NCI-H460 (cell line): Measurements from ENCODE around the gene GRIA1. TPM values are rescaled to one million over a fixed set of nuclear protein-coding genes. Genes with fewer than 3 reads are reported as not detected.

Experiments used
- DNase-seq: peaks from one replicate; pipeline ENCODE4 v3.0.0-alpha.2; 2016; ENCODE audit warnings: low read depth; ENCODE audit errors: extremely low read depth
- total RNA-seq: library from RNA; depleted of rRNA; stranded (reverse); fragments of >200 nt; shearing (Covaris generic); gene quantifications from 2 replicates; pipeline ENCODE4 v1.2.3, GENCODE V29; 2014

The GRIA1 gene
- total RNA-seq, 1 experiment from 2014 or later, result not detected

DNA sequence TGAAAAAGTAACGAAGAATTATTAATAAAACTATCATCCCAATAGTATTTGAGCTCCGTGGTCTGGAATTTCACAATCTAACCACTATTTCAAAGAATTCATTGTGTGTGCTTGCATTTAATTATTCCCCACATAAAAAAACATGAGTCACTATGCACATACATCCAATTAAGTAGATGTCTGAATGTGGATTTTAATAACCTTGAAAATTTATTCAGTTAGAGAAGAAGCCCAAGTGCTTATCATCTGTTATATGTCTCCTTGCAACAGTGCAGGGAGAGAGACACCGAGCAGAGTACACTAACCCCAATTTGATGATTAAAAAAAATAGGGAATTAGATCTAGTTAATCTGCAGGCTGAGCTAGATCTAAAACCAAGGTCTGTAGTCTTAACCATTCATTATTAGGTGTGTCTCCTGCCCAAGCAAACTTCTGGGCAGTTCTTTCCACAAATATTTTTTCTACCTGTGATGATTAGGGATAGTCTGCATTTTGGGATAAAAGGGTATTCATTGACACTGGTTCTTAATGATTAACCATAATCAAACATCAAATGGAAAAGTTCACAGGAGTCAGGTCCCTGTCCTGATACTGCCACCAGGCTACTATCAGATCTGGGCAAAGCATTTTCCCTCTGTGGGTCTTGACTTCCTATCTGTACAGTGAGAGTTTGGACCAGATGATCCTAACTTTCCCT, 164.2 kb downstream of the GRIA1 start:
- no peak for DNase-seq

DNA sequence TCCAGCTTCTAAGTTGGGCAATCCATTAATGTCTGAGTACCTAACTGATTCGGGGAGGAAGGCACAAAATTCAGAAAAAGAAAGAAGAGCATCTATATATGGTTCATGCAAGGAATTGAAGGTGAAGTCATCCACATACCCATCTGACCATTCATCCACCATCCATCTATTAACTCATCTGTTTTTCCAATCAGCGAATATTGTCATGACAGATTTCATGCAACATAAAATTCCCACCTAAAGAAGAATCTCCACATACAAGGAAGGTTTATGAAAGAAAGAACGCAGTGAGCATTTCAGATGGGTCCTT, 164.7 kb downstream of the GRIA1 start:
- DNase-seq, result no peak

DNA sequence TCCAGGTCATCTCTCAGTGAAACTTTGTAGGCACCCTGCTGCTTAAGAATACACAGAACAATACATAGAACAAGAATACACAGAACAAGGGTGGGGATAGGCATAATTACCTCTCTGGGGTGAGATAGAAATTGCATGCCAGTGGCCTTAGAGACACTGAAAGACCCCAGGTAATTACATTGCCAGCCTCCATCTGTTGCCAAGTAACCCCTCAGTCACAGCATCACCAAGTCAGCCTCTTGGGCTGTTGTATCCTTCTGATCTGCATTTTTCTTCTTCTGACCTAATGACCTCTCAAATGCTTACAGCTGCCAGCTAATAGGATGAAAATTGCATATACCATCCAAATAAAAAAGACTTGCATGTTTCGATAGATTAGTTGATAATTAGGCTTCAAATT, 167.7 kb downstream of the GRIA1 start:
- DNase-seq, result no peak

DNA sequence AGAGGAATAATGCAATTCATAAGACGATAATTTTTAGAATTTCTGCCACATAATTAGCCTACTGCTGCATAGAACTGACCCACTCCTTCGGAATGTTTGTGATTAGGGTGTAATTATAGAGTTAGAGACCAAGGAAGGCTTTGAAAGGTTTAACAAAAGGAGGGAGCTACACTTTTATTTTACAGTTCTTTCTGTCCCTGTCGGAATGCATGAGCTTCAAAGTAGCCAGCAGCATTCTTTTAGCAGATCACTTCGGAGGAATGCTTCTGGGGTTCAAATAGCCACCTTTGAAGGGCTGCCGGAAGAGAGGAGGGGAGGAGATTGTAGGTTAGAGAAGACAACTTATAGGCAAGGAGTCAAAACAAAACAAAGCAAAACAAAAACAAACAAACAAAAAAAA, 168.1 kb downstream of the GRIA1 start:
- DNase-seq, result no peak

DNA sequence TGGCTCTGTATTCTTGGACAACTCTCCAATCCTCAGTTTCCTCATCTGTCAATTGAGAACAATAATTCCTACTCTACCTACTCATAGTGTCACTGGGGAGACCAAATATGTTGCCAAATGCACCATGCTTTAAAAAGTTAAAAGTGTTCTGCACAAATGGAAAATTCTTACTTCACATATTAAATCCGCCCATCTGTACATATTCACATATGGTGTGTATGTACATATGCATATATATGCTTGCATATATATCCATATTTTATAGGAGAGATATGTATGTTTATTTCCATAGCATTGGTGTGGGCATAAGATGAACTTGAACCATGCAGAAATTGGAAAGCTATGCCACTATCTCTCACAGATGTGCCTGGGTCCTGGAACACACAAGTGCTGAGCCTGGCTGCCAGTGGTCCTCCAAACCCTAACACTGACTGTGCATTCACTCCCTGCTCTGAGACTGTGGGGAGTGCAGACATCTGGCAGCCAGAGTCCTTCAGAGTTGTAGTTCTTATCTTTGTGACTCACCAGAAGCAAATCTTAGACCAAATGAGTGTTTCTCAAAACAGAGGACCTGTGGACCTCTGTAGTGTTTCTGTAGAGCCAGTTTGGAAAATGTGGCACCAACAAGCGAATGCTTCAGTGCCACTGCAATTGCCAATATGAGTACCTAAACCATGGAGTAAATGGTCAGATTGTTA, 168.7 kb downstream of the GRIA1 start:
- DNase-seq, result no peak

DNA sequence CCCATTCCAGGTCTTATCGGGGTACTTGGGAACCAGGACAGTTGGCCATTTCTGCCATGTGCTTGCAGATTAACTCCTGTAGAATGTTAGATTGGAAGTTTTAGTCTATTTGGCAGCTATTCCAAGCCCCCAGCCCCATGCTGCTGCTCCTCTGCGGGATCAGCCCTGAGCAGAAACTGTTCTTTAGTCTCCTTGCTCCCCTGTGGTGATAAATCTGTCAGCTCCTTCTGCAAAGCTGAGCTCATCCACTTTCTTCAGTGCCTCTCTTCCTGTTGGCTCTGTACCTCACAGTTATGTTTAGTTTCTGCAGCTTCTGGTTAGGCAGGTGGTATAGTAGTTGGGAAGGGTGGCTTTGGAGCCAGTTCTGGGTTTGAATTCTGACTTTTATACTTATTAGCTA, 170.4 kb downstream of the GRIA1 start:
- DNase-seq, result no peak

DNA sequence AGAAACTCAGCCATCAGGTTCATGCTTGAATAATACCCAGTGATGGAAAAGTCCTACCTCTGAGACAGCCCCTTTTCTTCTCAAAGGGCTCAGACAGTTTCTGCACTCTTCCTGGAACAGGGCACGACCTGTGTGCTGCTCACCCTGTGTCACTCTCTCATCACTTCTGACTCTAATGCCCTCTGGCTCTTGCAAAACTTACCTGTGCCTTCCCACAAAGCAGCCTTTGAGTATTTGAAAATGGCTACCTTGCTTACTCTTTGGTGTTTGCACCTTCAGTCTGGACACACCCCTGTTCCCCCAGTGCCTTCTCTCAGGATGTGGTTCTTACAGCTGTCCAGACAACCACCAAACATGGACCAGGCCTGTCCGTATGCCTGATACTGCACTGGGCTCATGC, 171.4 kb downstream of the GRIA1 start:
- DNase-seq, result no peak

DNA sequence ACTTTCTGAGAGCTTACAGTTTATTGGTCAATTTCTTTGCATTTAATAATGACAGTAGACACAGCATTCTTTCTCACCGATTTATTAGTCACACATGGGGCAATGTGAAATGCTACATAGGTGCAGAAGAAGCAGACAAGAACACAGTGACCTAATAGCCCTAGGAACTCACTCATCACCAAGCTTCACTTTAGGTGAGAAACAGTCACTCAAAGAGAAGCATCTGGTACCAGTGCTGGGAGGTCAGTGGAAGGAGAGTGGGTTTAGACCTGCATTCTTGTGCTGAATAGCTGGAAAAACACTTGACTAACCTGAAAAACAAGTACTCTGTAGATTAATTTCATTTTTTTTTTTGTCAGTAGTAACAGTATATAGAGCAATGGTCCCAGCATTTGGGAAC, 179.6 kb downstream of the GRIA1 start:
- no peak for DNase-seq

DNA sequence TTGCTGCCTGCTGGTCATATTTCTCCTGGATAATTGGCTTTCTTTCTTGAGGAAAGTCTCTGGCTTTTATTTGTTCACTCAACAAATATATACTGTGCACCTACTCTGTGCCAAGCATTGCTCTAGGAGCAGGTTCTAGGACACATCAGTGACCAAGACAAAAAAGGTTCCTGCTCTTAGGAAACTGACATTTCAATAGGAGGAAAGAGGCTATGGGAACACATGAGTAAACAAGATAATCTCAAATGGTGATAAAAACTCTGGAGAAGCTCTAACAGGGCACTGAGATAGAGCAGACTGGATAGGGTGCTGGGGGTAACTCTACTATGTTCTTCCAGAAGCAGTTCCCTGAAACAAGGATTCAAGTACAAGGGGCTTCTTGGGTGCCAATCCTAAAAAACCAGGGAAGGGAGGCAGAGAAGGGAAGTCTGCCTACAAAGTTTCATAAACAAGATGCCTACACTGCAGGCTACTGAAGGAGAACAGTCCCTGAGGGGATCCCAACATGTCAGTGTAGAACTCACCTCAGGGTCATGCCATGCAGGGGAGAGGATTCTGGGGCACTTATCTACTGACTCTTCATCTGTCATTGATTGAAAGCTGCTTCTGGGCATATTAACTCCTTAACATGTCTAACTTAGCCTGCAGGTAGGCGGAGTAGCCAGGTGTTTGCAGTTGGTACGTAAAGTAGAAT, 181.3 kb downstream of the GRIA1 start:
- no peak for DNase-seq

DNA sequence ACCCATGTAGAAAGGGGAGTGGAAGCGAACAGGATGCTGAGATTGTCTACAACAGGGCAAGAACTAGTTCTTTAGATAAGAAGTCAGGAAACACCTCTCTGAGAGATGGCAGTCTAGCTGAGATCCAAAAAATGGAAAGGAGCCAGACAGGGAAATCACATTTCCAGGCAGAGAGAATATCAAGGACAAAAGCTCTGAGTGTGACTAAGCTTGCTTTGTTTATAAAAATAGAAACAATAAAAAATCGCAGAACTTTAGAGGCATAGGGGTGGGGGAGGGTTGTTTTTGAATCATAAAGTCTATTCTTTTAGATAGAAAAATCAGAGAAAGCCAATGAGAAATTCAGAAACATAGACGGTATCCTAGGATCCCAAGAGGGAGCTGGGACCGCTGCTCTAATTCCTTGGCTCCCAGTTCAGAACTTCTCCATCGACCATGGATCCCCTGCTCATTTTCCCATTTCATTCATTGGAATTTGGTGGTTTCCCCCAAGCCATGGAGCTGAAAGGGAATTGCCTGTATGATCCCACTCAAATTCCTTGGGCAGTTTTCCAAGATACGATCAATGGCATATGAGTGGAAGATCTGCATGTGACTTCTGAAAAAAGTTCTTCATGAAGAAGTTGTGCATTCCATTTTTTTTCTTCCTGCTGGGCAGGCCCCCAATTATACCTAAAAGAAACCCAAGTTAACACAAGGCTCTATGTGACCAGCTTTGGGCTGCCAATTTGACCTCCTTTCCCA, 182.0 kb downstream of the GRIA1 start:
- DNase-seq, result no peak

DNA sequence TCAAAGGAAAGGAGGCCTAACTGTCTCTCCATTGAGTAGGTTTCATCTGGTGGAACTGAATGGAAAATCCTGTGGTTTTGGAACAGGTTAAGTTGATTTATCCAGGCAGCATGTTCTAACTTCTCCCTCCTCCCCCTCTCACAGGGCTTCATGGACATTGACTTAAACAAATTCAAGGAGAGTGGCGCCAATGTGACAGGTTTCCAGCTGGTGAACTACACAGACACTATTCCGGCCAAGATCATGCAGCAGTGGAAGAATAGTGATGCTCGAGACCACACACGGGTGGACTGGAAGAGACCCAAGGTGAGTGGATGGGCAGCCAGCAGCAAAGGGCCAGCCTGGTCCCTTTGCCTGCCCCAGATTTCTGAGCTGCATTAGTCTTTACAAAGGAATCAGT, 183.9 kb downstream of the GRIA1 start:
- no peak for DNase-seq

DNA sequence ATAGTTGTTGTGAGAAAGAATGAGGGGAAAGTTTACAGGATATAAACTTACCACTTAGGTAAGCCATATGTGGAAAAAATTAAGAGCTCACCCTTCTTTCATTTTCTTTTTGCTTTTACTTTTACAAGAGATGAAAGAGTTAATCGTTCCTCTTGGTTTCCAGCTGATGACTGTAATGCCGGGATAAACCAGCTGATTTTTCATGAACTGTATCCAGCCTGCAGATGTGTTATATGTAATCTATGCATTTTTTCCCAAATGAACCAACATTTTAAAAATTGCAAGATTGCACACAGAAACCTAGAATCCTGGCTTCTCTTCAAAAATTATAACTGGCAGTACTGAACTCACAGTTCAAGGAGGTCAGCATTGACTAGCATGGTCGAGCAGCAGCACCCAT, 185.9 kb downstream of the GRIA1 start:
- no peak for DNase-seq

DNA sequence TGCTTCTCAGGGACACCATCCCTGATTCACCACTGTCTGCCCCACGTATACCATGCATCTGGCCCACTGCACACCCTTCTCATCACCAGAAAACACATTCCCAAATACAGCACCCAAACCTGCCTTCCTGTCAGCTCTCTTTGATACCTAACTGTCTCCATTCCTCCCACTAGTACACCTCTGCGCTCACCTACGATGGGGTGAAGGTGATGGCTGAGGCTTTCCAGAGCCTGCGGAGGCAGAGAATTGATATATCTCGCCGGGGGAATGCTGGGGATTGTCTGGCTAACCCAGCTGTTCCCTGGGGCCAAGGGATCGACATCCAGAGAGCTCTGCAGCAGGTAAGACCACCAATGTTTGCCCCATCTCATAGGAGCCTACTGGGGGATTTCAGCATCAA, 186.4 kb downstream of the GRIA1 start:
- no peak for DNase-seq

DNA sequence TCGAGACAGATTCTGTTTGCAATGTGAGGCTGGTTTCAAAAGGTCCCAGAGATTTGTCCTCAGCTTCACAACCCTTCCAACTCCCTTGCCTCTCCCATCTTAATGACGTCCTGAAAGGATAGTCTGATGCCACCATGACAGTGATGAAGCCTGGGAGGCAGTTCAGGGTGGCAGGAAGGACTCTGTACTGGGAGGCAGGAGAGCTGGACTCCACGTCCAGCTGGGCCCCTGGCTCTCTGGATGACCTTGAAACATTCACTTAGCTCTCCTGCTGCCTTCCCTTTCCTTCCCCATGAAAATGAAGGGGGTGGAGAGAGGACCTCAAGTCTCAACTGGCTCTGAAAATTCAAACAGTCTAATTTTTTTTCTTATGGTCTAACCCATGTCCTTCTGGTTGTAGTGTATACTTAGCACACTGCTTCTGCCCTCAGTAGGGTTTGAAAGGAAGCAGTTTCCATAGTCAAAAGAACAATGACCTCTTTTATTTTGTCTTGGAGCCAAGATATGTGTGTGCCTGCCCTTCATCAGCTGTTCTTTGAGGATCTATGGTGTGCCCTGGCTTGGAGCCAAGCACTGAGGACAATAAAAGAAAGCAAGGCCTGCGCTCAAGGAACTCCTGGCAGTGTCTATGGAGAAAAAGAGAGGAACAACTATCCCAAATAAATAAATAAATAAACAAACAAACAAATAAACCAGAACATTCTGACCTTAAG, 188.3 kb downstream of the GRIA1 start:
- DNase-seq, result no peak

DNA sequence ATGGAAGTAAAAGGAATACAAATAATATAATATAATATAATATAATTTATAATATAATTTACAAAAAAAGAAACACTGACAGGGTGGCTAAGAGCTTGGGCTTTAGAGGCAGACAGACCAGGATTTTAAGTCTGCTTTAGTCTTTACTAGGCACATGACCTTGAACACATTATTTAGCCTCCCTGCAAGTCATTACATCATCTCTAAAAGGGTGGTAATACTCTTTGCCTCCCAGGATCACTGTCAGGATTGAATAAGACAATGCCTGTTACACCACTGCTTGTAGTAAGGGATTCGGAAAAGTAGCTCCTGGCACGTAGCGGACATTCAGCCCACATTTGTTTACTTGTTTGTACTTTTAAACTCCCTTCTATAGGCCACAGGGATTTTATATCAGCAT, 199.8 kb downstream of the GRIA1 start:
- no peak for DNase-seq

DNA sequence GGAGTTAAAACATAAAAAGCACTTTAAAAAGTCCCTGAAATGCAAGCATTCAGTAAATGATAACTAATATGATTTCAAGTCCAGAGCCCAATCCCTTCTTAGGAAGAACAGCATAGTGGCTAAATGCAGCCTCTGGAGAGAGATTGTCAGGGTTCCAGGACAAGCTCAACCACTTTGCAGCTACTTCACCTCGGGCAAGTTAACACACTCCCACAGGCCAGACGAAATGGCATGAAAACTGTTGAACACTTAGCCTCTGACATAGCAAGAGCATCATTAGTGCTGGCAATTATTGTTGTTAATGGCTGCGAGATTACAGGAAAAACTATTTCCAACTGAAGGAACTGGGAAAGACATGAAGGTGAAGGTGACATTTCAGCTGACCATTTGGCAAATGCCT, 205.8 kb downstream of the GRIA1 start:
- no peak for DNase-seq

DNA sequence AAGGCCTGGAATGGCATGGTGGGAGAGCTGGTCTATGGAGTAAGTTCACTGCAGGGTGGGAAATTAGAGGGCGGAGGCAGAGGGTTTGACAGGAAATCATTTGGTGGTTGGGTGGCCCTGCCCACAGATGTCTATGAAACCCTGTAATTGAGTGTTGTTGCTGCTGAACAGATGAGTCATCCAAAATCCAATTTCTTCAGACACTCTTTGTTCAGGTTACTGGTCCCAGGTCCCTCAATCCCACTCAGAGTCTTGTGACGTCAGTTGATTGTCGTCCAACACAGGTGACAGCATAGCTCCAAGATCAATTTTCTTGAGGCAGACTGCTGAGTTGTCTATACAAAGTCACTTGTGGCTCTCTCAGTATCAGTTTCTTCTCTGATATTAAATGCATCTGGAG, 208.6 kb downstream of the GRIA1 start:
- DNase-seq, result no peak

DNA sequence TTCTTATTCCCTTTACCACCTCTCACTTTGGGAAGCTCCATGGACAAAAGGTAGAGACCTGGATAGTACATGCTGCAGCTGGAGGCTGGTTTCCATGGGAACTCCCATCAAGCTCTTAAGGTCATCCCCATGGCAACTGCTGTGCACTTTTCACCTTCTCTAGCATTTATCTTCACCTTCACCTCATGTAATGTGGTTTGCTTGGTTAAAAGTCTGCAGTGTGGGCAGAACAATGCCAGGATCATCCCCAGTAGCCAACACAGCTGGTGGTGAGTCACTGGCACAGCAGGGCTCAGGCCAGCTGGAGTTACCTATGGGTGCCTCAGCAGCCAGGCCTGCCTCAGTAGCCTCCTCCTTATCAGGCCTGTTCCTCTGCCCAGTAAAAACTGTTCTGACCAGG, 210.5 kb downstream of the GRIA1 start:
- DNase-seq, result no peak

DNA sequence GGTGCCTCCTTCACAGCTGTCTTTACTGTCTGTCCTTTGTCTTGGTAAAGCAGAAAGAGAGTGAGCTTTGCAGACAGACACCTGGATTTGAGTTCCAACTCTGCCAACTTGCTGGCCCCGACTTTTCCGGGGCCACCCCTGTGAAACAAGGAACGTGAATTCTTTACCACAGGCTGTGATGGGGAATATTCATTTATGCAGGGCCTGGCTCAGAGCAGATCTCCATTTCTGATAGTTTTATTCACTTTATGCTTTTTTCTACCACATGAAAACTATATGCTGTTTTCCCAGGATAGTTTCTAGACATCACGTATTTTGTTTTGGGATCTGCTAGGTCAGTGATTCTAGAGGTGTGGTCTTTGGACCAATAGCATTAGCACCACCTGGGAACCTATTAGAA, 211.8 kb downstream of the GRIA1 start:
- DNase-seq, result no peak

DNA sequence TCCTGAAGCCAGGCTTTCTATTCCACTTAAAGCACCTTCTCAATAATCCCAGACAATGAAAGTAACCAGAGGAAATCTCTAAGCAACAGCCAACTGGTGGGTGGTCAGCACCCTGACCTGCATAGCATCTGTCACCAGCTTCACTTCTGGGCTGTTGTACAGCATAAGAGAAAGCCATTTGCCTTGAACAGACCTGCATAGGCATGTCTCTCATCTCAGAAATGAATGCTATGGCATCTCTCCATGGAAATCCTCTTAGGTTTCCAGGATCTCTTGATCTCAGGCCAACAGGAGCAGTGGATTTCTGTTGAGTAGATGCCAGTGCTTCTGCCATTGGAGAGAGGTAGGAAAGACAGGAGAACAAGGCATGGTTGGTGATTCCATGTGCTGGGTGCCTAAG, 213.6 kb downstream of the GRIA1 start:
- DNase-seq, result no peak

DNA sequence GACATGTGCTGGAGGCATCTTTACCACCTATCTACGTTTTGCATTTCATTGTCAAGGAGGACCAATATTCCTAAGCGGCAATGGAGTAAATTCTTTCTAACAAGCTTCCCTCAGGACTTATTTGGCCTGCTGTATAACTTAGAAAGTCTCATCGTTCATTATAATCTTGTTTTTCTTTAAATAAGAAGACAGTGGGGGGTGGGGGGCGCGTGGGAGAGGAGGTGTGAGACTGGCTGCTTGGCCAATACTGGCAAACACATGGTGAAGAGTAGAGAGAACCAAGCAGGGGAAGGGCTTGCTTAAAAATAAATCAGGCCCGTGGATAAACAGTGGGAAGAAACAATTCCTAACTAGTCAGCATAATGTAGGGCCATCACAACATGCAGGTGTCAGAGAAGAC, 217.2 kb downstream of the GRIA1 start:
- no peak for DNase-seq
